GM21390 (cell line): ENCODE data around the gene OR11G2.
"Not testable (repeated sequence)": the region's sequence is repeated elsewhere in the genome, so short reads cannot be mapped to it uniquely, and the experiment has no call there.

Source experiments
- ATAC-seq: cut with Tn5 transposase; IDR thresholded peaks from one replicate; pipeline ENCODE4 v1.9.1; 2021; ENCODE audit not compliant: unreplicated experiment

Gene OR11G2

GRCh38 chr14:20190596-20190995 lies at the start of gene OR11G2:
Gene OR11G2, plus strand, starts transcription at chr14:20190896. Its CDS starts 6,542 bp downstream, at chr14:20197438.
- no peak for ATAC-seq

GRCh38 chr14:20143911-20144310 lies 46.8 kb upstream of the OR11G2 start:
- ATAC-seq, result no peak

GRCh38 chr14:20144820-20145219 lies 45.9 kb upstream of the OR11G2 start:
- no peak for ATAC-seq

- no peak for ATAC-seq
Measured at GRCh38 chr14:20164462-20164861, 26.2 kb upstream of the OR11G2 start.

- no peak for ATAC-seq
Measured at GRCh38 chr14:20167091-20167490, 23.6 kb upstream of the OR11G2 start.

GRCh38 chr14:20169852-20170251 lies 20.8 kb upstream of the OR11G2 start:
- ATAC-seq, result not testable (repeated sequence)

- ATAC-seq, result not testable (repeated sequence)
Measured at GRCh38 chr14:20174205-20174604, 16.5 kb upstream of the OR11G2 start.

- no peak for ATAC-seq
Measured at GRCh38 chr14:20176330-20176729, 14.4 kb upstream of the OR11G2 start.

- no peak for ATAC-seq
Measured at GRCh38 chr14:20177433-20177974, 13.2 kb upstream of the OR11G2 start.

GRCh38 chr14:20179218-20179617 lies 11.5 kb upstream of the OR11G2 start:
- no peak for ATAC-seq

GRCh38 chr14:20179880-20180279 lies 10.8 kb upstream of the OR11G2 start:
- ATAC-seq, result no peak

- no peak for ATAC-seq
Measured at GRCh38 chr14:20180486-20180885, 10.2 kb upstream of the OR11G2 start.

GRCh38 chr14:20184181-20184580 lies 6.5 kb upstream of the OR11G2 start:
- ATAC-seq, result no peak

- no peak for ATAC-seq
Measured at GRCh38 chr14:20191396-20191795, 700 bp downstream of the OR11G2 start.

- no peak for ATAC-seq
Measured at GRCh38 chr14:20194101-20194500, 3.4 kb downstream of the OR11G2 start.

- not testable (repeated sequence) for ATAC-seq
Measured at GRCh38 chr14:20195170-20195569, 4.5 kb downstream of the OR11G2 start.

GRCh38 chr14:20195911-20196310 lies 5.2 kb downstream of the OR11G2 start:
- ATAC-seq, result no peak

- ATAC-seq, result no peak
Measured at GRCh38 chr14:20197459-20197858, 6.8 kb downstream of the OR11G2 start.

GRCh38 chr14:20198991-20199390 lies 8.3 kb downstream of the OR11G2 start:
- ATAC-seq, result no peak

GRCh38 chr14:20204721-20205120 lies 14.0 kb downstream of the OR11G2 start:
- no peak for ATAC-seq

GRCh38 chr14:20209595-20209994 lies 18.9 kb downstream of the OR11G2 start:
- ATAC-seq, result no peak

GRCh38 chr14:20212406-20212805 lies 21.7 kb downstream of the OR11G2 start:
- ATAC-seq, result not testable (repeated sequence)

- no peak for ATAC-seq
Measured at GRCh38 chr14:20215196-20215595, 24.5 kb downstream of the OR11G2 start.
